Urothelium cell line (cell line): ENCODE measurements around the gene SCN5A.

Source experiments
- DNase-seq: peaks from one replicate; pipeline ENCODE4 v3.0.0; 2011; ENCODE audit warnings: low spot score, mixed read lengths
- FAIRE-seq: peaks from 2 replicates; lab custom pipeline; 2011; peaks lifted over from hg19 to GRCh38; lab: Jason Lieb, UNC

Gene SCN5A

GRCh38 chr3:38511546-38511945 is 137.9 kb downstream of the SCN5A start:
- FAIRE-seq (no peak), DNase-seq (no peak)

GRCh38 chr3:38510631-38511030 is 138.9 kb downstream of the SCN5A start:
- FAIRE-seq (no peak), DNase-seq (no peak)

- FAIRE-seq (no peak), DNase-seq (no peak)
Observed at GRCh38 chr3:38509732-38510131, 139.8 kb downstream of the SCN5A start.

- DNase-seq (no peak), FAIRE-seq (no peak)
Observed at GRCh38 chr3:38507120-38507519, 142.4 kb downstream of the SCN5A start.

- no peak for DNase-seq
- no peak for FAIRE-seq
Observed at GRCh38 chr3:38500688-38501417, 148.6 kb downstream of the SCN5A start.
